Activated naive CD4-positive, alpha-beta T cell treated with anti-CD3 and anti-CD28 coated beads, Interleukin-2, amount 50 U/mL, for 24 hours (primary cell): ENCODE results near the gene GPC1.

Source experiments
- H3K27ac Mint-ChIP-seq: one replicate; pipeline ENCODE4 v1.8.0; 2021; ENCODE audit warnings: mild to moderate bottlenecking, mixed read lengths
- H3K27me3 Mint-ChIP-seq: one replicate; pipeline ENCODE4 v1.8.0; 2021; ENCODE audit warnings: mixed read lengths
- H3K36me3 Mint-ChIP-seq: one replicate; pipeline ENCODE4 v1.8.0; 2021; ENCODE audit warnings: mixed read lengths
- H3K4me1 Mint-ChIP-seq: one replicate; pipeline ENCODE4 v1.8.0; 2021; ENCODE audit warnings: mixed read lengths
- H3K4me3 Mint-ChIP-seq: one replicate; pipeline ENCODE4 v1.8.0; 2021; ENCODE audit warnings: mild to moderate bottlenecking, mixed read lengths
- H3K9me3 Mint-ChIP-seq: one replicate; pipeline ENCODE4 v1.8.0; 2021; ENCODE audit warnings: mixed read lengths

The GPC1 gene

GRCh38 chr2:240431271-240431660 lies 4.2 kb upstream of the GPC1 start:
- Mint-ChIP-seq H3K9me3 (no peaks in the 10 kb centered on the region), H3K27me3 (peaks cover 14% of the 10 kb centered on the region), H3K27ac (no peak overlapping the region), H3K36me3 (no peaks in the 10 kb centered on the region), H3K4me3 (no peak overlapping the region), H3K4me1 (peaks cover 8% of the 10 kb centered on the region)

- Mint-ChIP-seq H3K4me1 (peaks cover 8% of the 10 kb centered on the region), H3K4me3 (no peak overlapping the region), H3K27me3 (peaks cover 12% of the 10 kb centered on the region), H3K9me3 (no peaks in the 10 kb centered on the region), H3K27ac (no peak overlapping the region), H3K36me3 (no peaks in the 10 kb centered on the region)
Observed at GRCh38 chr2:240431661-240432424, 3.6 kb upstream of the GPC1 start.

DNA sequence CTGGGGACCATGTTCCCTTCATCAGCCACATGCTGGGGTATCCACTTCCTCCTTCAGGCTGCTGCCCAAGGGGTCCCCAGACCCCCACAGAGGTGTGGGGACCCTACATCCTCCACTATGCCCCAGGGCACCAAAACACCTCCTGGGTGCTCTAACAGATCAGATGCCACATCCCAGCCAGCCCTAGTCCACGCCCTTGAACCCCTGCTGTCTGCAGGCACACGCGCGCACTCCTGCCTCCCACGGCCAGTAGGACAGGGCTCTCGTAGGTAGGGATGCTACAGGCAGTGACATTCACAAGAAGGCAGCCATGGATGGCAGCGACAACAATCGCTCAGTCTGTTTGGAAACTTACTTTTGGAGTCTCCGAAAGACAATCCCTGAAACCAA lies 3.0 kb upstream of the GPC1 start:
- Mint-ChIP-seq H3K4me1 (peaks cover 8% of the 10 kb centered on the region), H3K36me3 (no peaks in the 10 kb centered on the region), H3K9me3 (no peaks in the 10 kb centered on the region), H3K27ac (no peak overlapping the region), H3K4me3 (no peak overlapping the region), H3K27me3 (peaks cover 13% of the 10 kb centered on the region)

DNA sequence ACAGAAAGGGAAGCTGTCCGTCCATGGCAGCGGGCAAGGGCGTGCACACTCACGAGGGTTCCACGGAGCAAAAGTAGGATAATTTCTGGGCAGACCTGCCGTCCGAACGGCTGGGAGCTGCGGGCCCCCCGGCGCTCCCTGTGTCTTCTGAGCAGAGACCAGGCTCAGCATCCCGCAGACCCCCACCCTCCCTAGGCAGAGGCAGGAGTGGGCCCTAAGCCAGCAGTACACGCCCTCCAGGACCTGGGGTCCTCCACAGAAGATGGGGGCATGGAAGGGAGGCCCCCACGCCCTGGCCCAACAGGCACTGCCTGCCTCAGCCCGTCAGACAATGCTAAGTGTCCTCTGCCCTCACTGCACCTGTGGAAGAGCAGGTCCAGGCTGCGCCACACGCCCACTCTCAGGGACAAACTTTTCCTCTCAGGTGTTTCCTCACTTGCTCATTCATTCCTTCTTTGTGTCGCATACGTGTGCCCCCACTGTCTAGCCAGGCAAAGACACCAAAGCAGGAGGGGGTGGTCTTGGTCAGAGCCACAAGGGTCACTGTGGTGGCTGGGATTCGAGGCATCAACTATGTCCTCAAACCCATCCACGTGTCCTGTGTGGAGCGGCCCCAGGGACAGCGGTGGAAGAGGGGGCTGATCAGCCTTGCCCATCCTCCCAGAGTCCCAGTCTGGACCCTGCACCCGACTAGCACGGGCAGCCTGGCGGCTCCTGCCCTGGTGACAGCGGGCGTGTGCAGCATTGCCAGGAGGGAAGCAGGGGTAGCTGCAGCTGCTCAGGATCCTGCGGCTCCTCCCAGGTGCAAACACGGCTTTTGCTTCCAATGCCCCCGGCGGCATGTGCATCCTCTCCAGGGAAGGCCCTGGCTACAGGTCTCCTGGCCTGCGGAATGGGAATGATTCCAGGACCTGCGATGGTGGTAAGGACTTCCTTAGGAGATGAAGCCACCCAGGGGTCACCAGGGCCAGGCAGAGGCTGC lies 2.4 kb upstream of the GPC1 start:
- no peaks in the 10 kb centered on the region for H3K36me3 Mint-ChIP-seq
- H3K27ac Mint-ChIP-seq, result no peak overlapping the region
- peaks cover 4% of the 10 kb centered on the region for H3K4me1 Mint-ChIP-seq
- H3K9me3 Mint-ChIP-seq, result no peaks in the 10 kb centered on the region
- peaks cover 17% of the 10 kb centered on the region for H3K27me3 Mint-ChIP-seq
- peak overlapping the region; percentile 57 for H3K4me3 Mint-ChIP-seq

- Mint-ChIP-seq H3K4me1 (no peaks in the 10 kb centered on the region), H3K9me3 (no peaks in the 10 kb centered on the region), H3K4me3 (peak overlapping the region; percentile 84), H3K36me3 (no peaks in the 10 kb centered on the region), H3K27me3 (peaks cover 15% of the 10 kb centered on the region), H3K27ac (no peak overlapping the region)
Observed at GRCh38 chr2:240433973-240434727, 1.3 kb upstream of the GPC1 start.

- Mint-ChIP-seq H3K4me1 (no peaks in the 10 kb centered on the region), H3K27me3 (peaks cover 15% of the 10 kb centered on the region), H3K4me3 (peak overlapping the region; percentile 84), H3K27ac (no peak overlapping the region), H3K9me3 (no peaks in the 10 kb centered on the region), H3K36me3 (no peaks in the 10 kb centered on the region)
Observed at GRCh38 chr2:240434728-240435456, 571 bp upstream of the GPC1 start.

GRCh38 chr2:240435948-240436682 lies 652 bp downstream of the GPC1 start:
- Mint-ChIP-seq H3K36me3 (no peaks in the 10 kb centered on the region), H3K27ac (no peak overlapping the region), H3K4me1 (no peaks in the 10 kb centered on the region), H3K27me3 (peaks cover 15% of the 10 kb centered on the region), H3K4me3 (no peak overlapping the region), H3K9me3 (no peaks in the 10 kb centered on the region)

- peaks cover 15% of the 10 kb centered on the region for H3K27me3 Mint-ChIP-seq
- no peaks in the 10 kb centered on the region for H3K9me3 Mint-ChIP-seq
- H3K4me1 Mint-ChIP-seq, result no peaks in the 10 kb centered on the region
- H3K36me3 Mint-ChIP-seq, result no peaks in the 10 kb centered on the region
- peak overlapping the region; percentile 54 for H3K4me3 Mint-ChIP-seq
- H3K27ac Mint-ChIP-seq, result no peak overlapping the region
Observed at GRCh38 chr2:240436683-240437550, 1.5 kb downstream of the GPC1 start.

- no peak overlapping the region for H3K4me3 Mint-ChIP-seq
- no peaks in the 10 kb centered on the region for H3K4me1 Mint-ChIP-seq
- peaks cover 14% of the 10 kb centered on the region for H3K27me3 Mint-ChIP-seq
- no peaks in the 10 kb centered on the region for H3K36me3 Mint-ChIP-seq
- H3K9me3 Mint-ChIP-seq, result no peaks in the 10 kb centered on the region
- H3K27ac Mint-ChIP-seq, result no peak overlapping the region
Observed at GRCh38 chr2:240437551-240437860, 2.0 kb downstream of the GPC1 start.

GRCh38 chr2:240437861-240438809 lies 2.7 kb downstream of the GPC1 start:
- Mint-ChIP-seq H3K27me3 (peaks cover 10% of the 10 kb centered on the region), H3K4me3 (no peak overlapping the region), H3K4me1 (no peaks in the 10 kb centered on the region), H3K9me3 (no peaks in the 10 kb centered on the region), H3K27ac (no peak overlapping the region), H3K36me3 (no peaks in the 10 kb centered on the region)

DNA sequence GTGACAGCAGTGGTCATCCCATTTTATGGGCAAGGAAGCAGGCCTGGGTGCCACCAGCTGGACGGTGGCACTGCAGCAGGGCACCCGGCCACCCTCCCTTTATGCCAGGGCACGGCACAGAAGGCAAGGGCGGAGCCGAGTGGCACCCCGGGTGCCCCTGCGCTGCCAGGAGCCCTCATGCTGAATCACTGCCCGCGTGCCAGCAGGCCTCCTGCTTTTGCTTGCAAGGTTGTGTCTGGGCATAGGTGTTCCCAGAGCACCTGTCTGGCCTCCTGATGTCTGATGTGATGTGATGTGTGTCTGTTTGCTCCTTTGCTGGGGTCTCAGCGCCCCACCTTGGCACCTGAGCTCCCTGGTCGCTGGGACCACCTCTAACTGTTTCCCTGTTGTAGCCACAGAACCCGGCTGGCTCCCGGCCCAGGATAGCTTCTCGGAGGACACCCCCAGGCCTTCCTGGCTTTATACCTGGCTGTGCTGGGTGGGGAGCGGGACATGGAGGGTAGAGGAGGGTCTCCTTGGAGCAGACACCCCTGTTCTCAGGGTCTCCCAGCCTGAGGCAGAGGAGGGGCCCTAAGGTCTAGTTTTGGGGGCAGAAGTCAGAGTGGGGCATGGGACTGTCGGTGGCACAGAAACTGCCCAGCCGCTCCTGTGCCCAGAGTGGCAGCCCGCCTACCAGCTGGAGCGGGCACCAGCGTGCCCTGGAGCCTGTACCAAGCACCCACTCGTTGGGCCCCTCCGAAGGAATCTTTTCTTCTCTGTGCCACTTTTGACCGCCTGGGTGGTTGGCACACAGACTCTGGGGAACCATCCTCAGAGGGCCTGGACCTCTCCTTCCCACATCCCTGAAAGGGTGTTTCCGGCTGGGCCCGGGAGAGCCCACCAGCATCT lies 3.6 kb downstream of the GPC1 start:
- Mint-ChIP-seq H3K4me3 (no peak overlapping the region), H3K36me3 (no peaks in the 10 kb centered on the region), H3K27me3 (peaks cover 6% of the 10 kb centered on the region), H3K9me3 (no peaks in the 10 kb centered on the region), H3K4me1 (no peaks in the 10 kb centered on the region), H3K27ac (no peak overlapping the region)

DNA sequence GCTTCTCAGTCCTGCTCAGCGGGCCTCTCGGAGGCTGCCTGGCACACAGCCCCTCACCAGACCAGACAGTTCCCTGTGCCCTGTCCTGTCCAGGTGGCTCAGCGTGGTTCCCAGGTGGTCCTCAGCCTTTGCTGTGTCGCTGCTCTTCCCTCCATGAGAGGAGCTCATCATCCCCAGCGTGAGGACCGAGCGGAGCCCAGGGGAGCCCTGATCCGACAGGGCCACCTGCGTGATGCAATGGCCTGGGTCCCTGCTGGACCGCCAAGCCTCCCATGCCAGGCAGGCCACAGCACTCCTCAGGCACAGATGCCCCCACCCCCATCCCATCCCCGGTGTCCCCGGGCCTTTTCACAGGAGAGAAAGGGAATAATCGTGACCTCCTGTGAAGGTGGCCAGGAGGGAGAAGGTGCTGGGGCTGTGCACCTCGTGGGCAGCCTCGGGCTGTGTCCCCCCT lies 4.3 kb downstream of the GPC1 start:
- Mint-ChIP-seq H3K36me3 (no peaks in the 10 kb centered on the region), H3K9me3 (no peaks in the 10 kb centered on the region), H3K27ac (no peak overlapping the region), H3K4me3 (no peak overlapping the region), H3K27me3 (peaks cover 6% of the 10 kb centered on the region), H3K4me1 (no peaks in the 10 kb centered on the region)
